Airway epithelial cell (primary cell): ENCODE data around the gene ZNF583. TPM values are rescaled to one million over a fixed set of nuclear protein-coding genes. Genes with fewer than 3 reads are reported as not detected.

Experiments
- total RNA-seq: library from RNA; depleted of rRNA; stranded (reverse); fragments of >200 nt; gene quantifications from 2 replicates; pipeline ENCODE4 v1.2.3, GENCODE V29; 2015

Gene ZNF583
- 2.5 and 2.7 TPM in 2 replicates for total RNA-seq

GRCh38 chr19:56403764-56404704 lies at the start of gene ZNF583:
ZNF583 (plus strand) TSS chr19:56404332; CDS start chr19:56407115, 2,783 bp downstream.

GRCh38 chr19:56393119-56394012 lies 10.8 kb upstream of the ZNF583 start, which contains the start of gene ZNF582:
ZNF582 (minus strand) TSS chr19:56393534; CDS start chr19:56391752, 1,782 bp downstream.

Other genes starting within 250 kb of the ZNF583 start
- not detected in 2 replicates for gene GALP, start 228.3 kb upstream of the ZNF583 start, total RNA-seq
- not detected in 2 replicates for gene ZSCAN5B, start 206.5 kb upstream of the ZNF583 start, total RNA-seq
- gene ZSCAN5C, start 202.1 kb upstream of the ZNF583 start, total RNA-seq = not detected in 2 replicates
- 1.3 TPM in 1 of 2 replicates, not detected in the other for gene EDDM13, start 131.6 kb upstream of the ZNF583 start, total RNA-seq
- gene ZSCAN5A, start 89.5 kb upstream of the ZNF583 start, total RNA-seq = 2.6 and 7.9 TPM in 2 replicates
- 4.1 and 4.4 TPM in 2 replicates for gene ZNF582, start 10.8 kb upstream of the ZNF583 start, total RNA-seq
- gene ZNF667, start 73.0 kb downstream of the ZNF583 start, total RNA-seq = 1.4 and 2.2 TPM in 2 replicates
- gene ZNF471, start 103.5 kb downstream of the ZNF583 start, total RNA-seq = 0.46 and 0.99 TPM in 2 replicates
- 4.5 and 5.0 TPM in 2 replicates for gene ZFP28, start 134.6 kb downstream of the ZNF583 start, total RNA-seq
- gene ZNF470, start 163.1 kb downstream of the ZNF583 start, total RNA-seq = 1.2 and 1.3 TPM in 2 replicates
- 6.6 and 7.3 TPM in 2 replicates for gene ZNF71, start 191.0 kb downstream of the ZNF583 start, total RNA-seq
- gene SMIM17, start 238.8 kb downstream of the ZNF583 start, total RNA-seq = not detected in 2 replicates